M059J (cell line): ENCODE measurements around the gene NOP10. TPM values are rescaled to one million over a fixed set of nuclear protein-coding genes. Genes with fewer than 3 reads are reported as not detected.
"Not testable (repeated sequence)": the region's sequence is repeated elsewhere in the genome, so short reads cannot be mapped to it uniquely, and the experiment has no call there.

Experiments
- DNase-seq: peaks from one replicate; pipeline ENCODE4 v3.0.0-alpha.2; 2012; ENCODE audit warnings: low read depth
- total RNA-seq: library from RNA; depleted of rRNA; stranded (reverse); fragments of >200 nt; shearing (Covaris generic); gene quantifications from 2 replicates; pipeline ENCODE4 v1.2.3, GENCODE V29; 2014; rRNA removed

Gene NOP10
- 319 and 492 TPM in 2 replicates for total RNA-seq

- DNase-seq, result peak; percentile 88
These were observed at the start of gene NOP10, which contains the start of gene NUTM1 for GRCh38 chr15:34342737-34343575. Gene NOP10, minus strand, starts transcription at chr15:34343136. Its CDS starts 63 bp downstream, at chr15:34343073. Gene NUTM1, plus strand, starts transcription at chr15:34343315. Its CDS starts 382 bp downstream, at chr15:34343697.

GRCh38 chr15:34389594-34390086, 46.7 kb upstream of the NOP10 start:
- DNase-seq, result not testable (repeated sequence)

- DNase-seq, result not testable (repeated sequence)
These were observed 39.0 kb upstream of the NOP10 start for GRCh38 chr15:34381829-34382521.

GRCh38 chr15:34380491-34380890, 37.6 kb upstream of the NOP10 start:
- not testable (repeated sequence) for DNase-seq

GRCh38 chr15:34376856-34377255, 33.9 kb upstream of the NOP10 start:
- no peak for DNase-seq

- not testable (repeated sequence) for DNase-seq
These were observed 32.6 kb upstream of the NOP10 start for GRCh38 chr15:34375541-34375940.

GRCh38 chr15:34374816-34375215, 31.9 kb upstream of the NOP10 start:
- no peak for DNase-seq

GRCh38 chr15:34373951-34374350, 31.0 kb upstream of the NOP10 start:
- no peak for DNase-seq

GRCh38 chr15:34370643-34371042, 27.7 kb upstream of the NOP10 start:
- DNase-seq, result no peak

- no peak for DNase-seq
These were observed 27.2 kb upstream of the NOP10 start for GRCh38 chr15:34370129-34370528.

GRCh38 chr15:34367101-34368081, 24.5 kb upstream of the NOP10 start, which contains the start of gene LPCAT4:
Gene LPCAT4, minus strand, starts transcription at chr15:34367196. Its CDS starts 96 bp downstream, at chr15:34367100.
- peak; percentile 84 for DNase-seq

- peak; percentile 73 for DNase-seq
These were observed 23.5 kb upstream of the NOP10 start for GRCh38 chr15:34366271-34367065.

- DNase-seq, result no peak
These were observed 22.9 kb upstream of the NOP10 start for GRCh38 chr15:34365836-34366235.

GRCh38 chr15:34365091-34365825, 22.3 kb upstream of the NOP10 start:
- no peak for DNase-seq

- DNase-seq, result no peak
These were observed 21.1 kb upstream of the NOP10 start for GRCh38 chr15:34364041-34364440.

GRCh38 chr15:34362047-34362773, 19.3 kb upstream of the NOP10 start:
- no peak for DNase-seq

GRCh38 chr15:34361278-34361677, 18.3 kb upstream of the NOP10 start:
- DNase-seq, result no peak

GRCh38 chr15:34360298-34360697, 17.4 kb upstream of the NOP10 start:
- DNase-seq, result peak; percentile 27

- no peak for DNase-seq
These were observed 16.5 kb upstream of the NOP10 start for GRCh38 chr15:34359416-34359815.
